ENCODE data around the gene BAHCC1. TPM values are rescaled to one million over a fixed set of nuclear protein-coding genes. Genes with fewer than 3 reads are reported as not detected.

BAHCC1 gene
- total RNA-seq, 1 experiment from 2014 or later, result 9.9 TPM

- TF ChIP-seq, protein P1, sequence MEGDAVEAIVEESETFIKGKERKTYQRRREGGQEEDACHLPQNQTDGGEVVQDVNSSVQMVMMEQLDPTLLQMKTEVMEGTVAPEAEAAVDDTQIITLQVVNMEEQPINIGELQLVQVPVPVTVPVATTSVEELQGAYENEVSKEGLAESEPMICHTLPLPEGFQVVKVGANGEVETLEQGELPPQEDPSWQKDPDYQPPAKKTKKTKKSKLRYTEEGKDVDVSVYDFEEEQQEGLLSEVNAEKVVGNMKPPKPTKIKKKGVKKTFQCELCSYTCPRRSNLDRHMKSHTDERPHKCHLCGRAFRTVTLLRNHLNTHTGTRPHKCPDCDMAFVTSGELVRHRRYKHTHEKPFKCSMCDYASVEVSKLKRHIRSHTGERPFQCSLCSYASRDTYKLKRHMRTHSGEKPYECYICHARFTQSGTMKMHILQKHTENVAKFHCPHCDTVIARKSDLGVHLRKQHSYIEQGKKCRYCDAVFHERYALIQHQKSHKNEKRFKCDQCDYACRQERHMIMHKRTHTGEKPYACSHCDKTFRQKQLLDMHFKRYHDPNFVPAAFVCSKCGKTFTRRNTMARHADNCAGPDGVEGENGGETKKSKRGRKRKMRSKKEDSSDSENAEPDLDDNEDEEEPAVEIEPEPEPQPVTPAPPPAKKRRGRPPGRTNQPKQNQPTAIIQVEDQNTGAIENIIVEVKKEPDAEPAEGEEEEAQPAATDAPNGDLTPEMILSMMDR (conservative IDR thresholded peaks at IDR 0.05; ENCODE audit: low read depth, low read length), result no peak
- TF ChIP-seq EZH2 (IDR thresholded peaks at IDR 0.05; ENCODE audit: low read length, unreplicated experiment), result no peak
- no peak for TF ChIP-seq EZH2phosphoT487 (IDR thresholded peaks at IDR 0.05; ENCODE audit: borderline replicate concordance, low read length)
- peak; percentile 71 for ATAC-seq
- ChIA-PET POLR2A (ENCODE audit: unreplicated experiment) (interaction anchor here (0.6 to 1.8 kb wide), 2 partner anchors 28 to 115 kb away, joined by 9 to 12 read pairs; partner anchors contain the start of gene BAHCC1), CTCF (interaction anchor here (0.6 kb wide), 1 partner anchor 77 kb away, joined by 4 read pairs; no protein-coding TSS in a partner anchor)
- Histone ChIP-seq H3K4me3 (ENCODE audit: low read length) (peak overlapping the region; percentile 49; the same call in 1 of the 2 replicates), H3K79me2 (ENCODE audit: low read length) (peaks cover 25% of the 10 kb centered on the region; the same call in 1 of the 2 replicates), H4K20me1 (ENCODE audit: low read length) (no peaks in the 10 kb centered on the region), H3K9me3 (ENCODE audit: low read length) (no peaks in the 10 kb centered on the region), H2AFZ (ENCODE audit: low read length) (0 out of 2 replicates have a peak overlapping the region, but pooled peaks have one; percentile 5), H3F3A (ENCODE audit: low read length, unreplicated experiment) (peaks cover 3% of the 10 kb centered on the region), H3K27me3 (ENCODE audit: low read length) (no peaks in the 10 kb centered on the region), H3K36me3 (ENCODE audit: low read depth, low read length) (no peaks in the 10 kb centered on the region), H3K4me2 (ENCODE audit: low read length) (peak overlapping the region; percentile 83), H3K27ac (ENCODE audit: low read length) (peak overlapping the region; percentile 96), H3K9ac (ENCODE audit: low read length) (peak overlapping the region; percentile 87), H3K9me2 (replicated peaks; ENCODE audit: low read length) (no peaks in the 10 kb centered on the region), H3K4me1 (ENCODE audit: insufficient read depth, low read length) (peaks cover 42% of the 10 kb centered on the region)
- no TSS peak for BruUV-seq (replicated peaks)
- peak; percentile 93 for DNase-seq
- intact Hi-C loops (cut with micrococcal nuclease), result no loop called here
These were observed 27.8 kb downstream of the BAHCC1 start for GRCh38 chr17:81422776-81423697.

DNA sequence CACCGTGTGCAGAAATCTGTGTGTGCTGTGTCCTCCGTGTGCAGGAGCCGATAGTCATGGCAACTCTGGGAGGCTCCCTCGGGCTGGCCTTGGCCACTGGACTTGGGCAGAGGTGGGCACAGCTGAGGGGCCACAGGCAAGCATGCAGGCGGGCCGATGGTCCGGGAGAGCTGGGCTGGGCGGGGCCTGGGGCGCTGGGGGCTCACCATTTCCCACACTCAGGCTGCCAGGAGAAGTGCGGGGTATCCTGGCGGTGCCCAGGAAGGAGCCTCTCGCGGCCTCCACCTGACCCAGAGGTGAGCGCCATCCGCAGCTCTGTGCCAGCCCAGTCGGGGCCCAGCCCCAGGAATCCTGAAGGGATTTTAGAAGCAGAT is 28.4 kb downstream of the BAHCC1 start:
- Histone ChIP-seq H3K27ac (ENCODE audit: low read length) (peak overlapping the region; percentile 96), H3K79me2 (ENCODE audit: low read length) (peaks cover 25% of the 10 kb centered on the region; the same call in 1 of the 2 replicates), H3K9me3 (ENCODE audit: low read length) (no peaks in the 10 kb centered on the region), H3K9me2 (replicated peaks; ENCODE audit: low read length) (no peaks in the 10 kb centered on the region), H3F3A (ENCODE audit: low read length, unreplicated experiment) (no peaks in the 10 kb centered on the region), H3K27me3 (ENCODE audit: low read length) (no peaks in the 10 kb centered on the region), H3K36me3 (ENCODE audit: low read depth, low read length) (no peaks in the 10 kb centered on the region), H3K4me3 (ENCODE audit: low read length) (peak overlapping the region; percentile 46; the same call in 1 of the 2 replicates), H3K4me1 (ENCODE audit: insufficient read depth, low read length) (peaks cover 36% of the 10 kb centered on the region), H2AFZ (ENCODE audit: low read length) (no peak overlapping the region), H4K20me1 (ENCODE audit: low read length) (no peaks in the 10 kb centered on the region), H3K9ac (ENCODE audit: low read length) (peak overlapping the region; percentile 87), H3K4me2 (ENCODE audit: low read length) (peak overlapping the region; percentile 83)
- intact Hi-C loops (cut with micrococcal nuclease), result no loop called here
- no peak for DNase-seq
- BruUV-seq (replicated peaks), result no TSS peak
- ChIA-PET POLR2A (ENCODE audit: unreplicated experiment) (no interaction called here), CTCF (no interaction called here)
- ATAC-seq, result no peak
- TF ChIP-seq EZH2 (IDR thresholded peaks at IDR 0.05; ENCODE audit: low read length, unreplicated experiment) (no peak), EZH2phosphoT487 (IDR thresholded peaks at IDR 0.05; ENCODE audit: borderline replicate concordance, low read length) (no peak)
- TF ChIP-seq, protein P1 (conservative IDR thresholded peaks at IDR 0.05; ENCODE audit: low read depth, low read length), result no peak
